Activated CD8-positive, alpha-beta T cell treated with anti-CD3 and anti-CD28 coated beads for 36 hours (primary cell): Measurements from ENCODE around the gene UGCG. TPM values are rescaled to one million over a fixed set of nuclear protein-coding genes. Genes with fewer than 3 reads are reported as not detected.
"Not testable (repeated sequence)": the region's sequence is repeated elsewhere in the genome, so short reads cannot be mapped to it uniquely, and the experiment has no call there.

ENCODE experiments used
- ATAC-seq: fragments of 200-7000 bp; cut with Tn5 transposase; one replicate; pipeline ENCODE4 v1.10.0; 2021; ENCODE audit warnings: mild to moderate bottlenecking, moderate library complexity
- CTCF ChIA-PET: fragments of 350-600 bp; sonication (Branson Sonifier 250); formaldehyde crosslinking; loops from one replicate; lab custom pipeline; 2021; ENCODE audit warnings: antibody characterized with exemption; lab: Charles Lee
- POLR2A ChIA-PET: fragments of 350-600 bp; sonication (Branson Sonifier 250); formaldehyde crosslinking; loops from one replicate; lab custom pipeline; 2021; ENCODE audit warnings: antibody characterized with exemption; lab: Charles Lee
- DNase-seq: peaks from one replicate; pipeline ENCODE4 v3.0.0-alpha.2; 2020
- H3K27ac Mint-ChIP-seq: one replicate; pipeline ENCODE4 v1.8.0; 2021; ENCODE audit warnings: mild to moderate bottlenecking, mixed read lengths
- H3K27me3 Mint-ChIP-seq: one replicate; pipeline ENCODE4 v1.8.0; 2021; ENCODE audit warnings: mixed read lengths
- H3K36me3 Mint-ChIP-seq: one replicate; pipeline ENCODE4 v1.8.0; 2021; ENCODE audit warnings: low read depth, mixed read lengths
- H3K4me1 Mint-ChIP-seq: one replicate; pipeline ENCODE4 v1.8.0; 2021; ENCODE audit warnings: low read depth, mixed read lengths
- H3K4me3 Mint-ChIP-seq: one replicate; pipeline ENCODE4 v1.8.0; 2021; ENCODE audit warnings: mild to moderate bottlenecking, moderate library complexity, mixed read lengths
- H3K9me3 Mint-ChIP-seq: one replicate; pipeline ENCODE4 v1.8.0; 2021; ENCODE audit warnings: mixed read lengths
- CTCF ChIP-seq: fragments of 200-600 bp; IDR thresholded peaks from one replicate; pipeline ENCODE4 v1.8.0; 2022; ENCODE audit warnings: antibody characterized with exemption, mild to moderate bottlenecking
- intact Hi-C: fragments of 100-400 bp; cut with micrococcal nuclease; formaldehyde crosslinking; loops from one replicate; pipeline ENCODE4 v1.10.0; 2022
- total RNA-seq, 2 experiments: library from RNA; stranded (reverse); gene quantifications; one replicate each; pipeline ENCODE4 v1.2.3, GENCODE V29; 2021

Gene UGCG
- total RNA-seq, 2 experiments from 2014 or later: 13.5 to 14.3 TPM

GRCh38 chr9:111940697-111941096 lies 44.1 kb downstream of the UGCG start:
- Mint-ChIP-seq H3K27ac (no peak overlapping the region), H3K9me3 (no peaks in the 10 kb centered on the region), H3K36me3 (peaks cover 11% of the 10 kb centered on the region), H3K4me3 (no peak overlapping the region), H3K4me1 (peaks cover 34% of the 10 kb centered on the region), H3K27me3 (no peaks in the 10 kb centered on the region)
- no peak for DNase-seq
- no peak for TF ChIP-seq CTCF
- ChIA-PET CTCF (no interaction called here), POLR2A (no interaction called here)
- ATAC-seq: no peak
- intact Hi-C loops: no loop called here

GRCh38 chr9:111943200-111943599 lies 46.6 kb downstream of the UGCG start:
- no peaks in the 10 kb centered on the region for H3K9me3 Mint-ChIP-seq
- intact Hi-C loops: no loop called here
- DNase-seq (no peak), ATAC-seq (no peak)
- no peak overlapping the region for H3K4me3 Mint-ChIP-seq
- ChIA-PET CTCF (interaction anchor here (1.4 kb wide), 1 partner anchor 12 kb away, joined by 4 read pairs; no protein-coding TSS in a partner anchor), POLR2A (no interaction called here)
- H3K27me3 Mint-ChIP-seq: no peaks in the 10 kb centered on the region
- no peak for TF ChIP-seq CTCF
- no peak overlapping the region for H3K27ac Mint-ChIP-seq
- H3K4me1 Mint-ChIP-seq: peaks cover 27% of the 10 kb centered on the region
- peaks cover 6% of the 10 kb centered on the region for H3K36me3 Mint-ChIP-seq

GRCh38 chr9:111943746-111944145 lies 47.1 kb downstream of the UGCG start:
- ChIA-PET POLR2A (no interaction called here), CTCF (interaction anchor here (1.4 kb wide), 1 partner anchor 11 kb away, joined by 4 read pairs; no protein-coding TSS in a partner anchor)
- H3K27ac Mint-ChIP-seq: no peak overlapping the region
- peaks cover 3% of the 10 kb centered on the region for H3K36me3 Mint-ChIP-seq
- ATAC-seq (no peak), DNase-seq (no peak)
- intact Hi-C loops: no loop called here
- H3K4me1 Mint-ChIP-seq: peaks cover 22% of the 10 kb centered on the region
- H3K27me3 Mint-ChIP-seq: no peaks in the 10 kb centered on the region
- no peaks in the 10 kb centered on the region for H3K9me3 Mint-ChIP-seq
- no peak overlapping the region for H3K4me3 Mint-ChIP-seq
- TF ChIP-seq CTCF: no peak

- intact Hi-C loops: no loop called here
- Mint-ChIP-seq H3K9me3 (no peaks in the 10 kb centered on the region), H3K4me1 (peaks cover 16% of the 10 kb centered on the region), H3K4me3 (no peak overlapping the region), H3K27ac (no peak overlapping the region), H3K27me3 (no peaks in the 10 kb centered on the region), H3K36me3 (no peaks in the 10 kb centered on the region)
- CTCF ChIA-PET: interaction anchor here (1.4 kb wide), 1 partner anchor 11 kb away, joined by 4 read pairs; no protein-coding TSS in a partner anchor
- DNase-seq (no peak), ATAC-seq (peak; percentile 74)
- no peak for TF ChIP-seq CTCF
- POLR2A ChIA-PET: no interaction called here
These were observed 47.7 kb downstream of the UGCG start for GRCh38 chr9:111944241-111944866.

- peak; percentile 69 for ATAC-seq
These were observed 48.6 kb downstream of the UGCG start for GRCh38 chr9:111945216-111945615.

GRCh38 chr9:111948109-111948508 lies 51.5 kb downstream of the UGCG start:
- CTCF ChIA-PET, H3K27ac Mint-ChIP-seq, POLR2A ChIA-PET, H3K9me3 Mint-ChIP-seq, intact Hi-C loops, DNase-seq, H3K27me3 Mint-ChIP-seq, H3K36me3 Mint-ChIP-seq, H3K4me3 Mint-ChIP-seq, ATAC-seq: not testable (repeated sequence)
- peaks cover 16% of the 10 kb centered on the region for H3K4me1 Mint-ChIP-seq

More at GRCh38 chr9:111945216-111945615, 48.6 kb downstream of the UGCG start:
- Mint-ChIP-seq H3K4me1 (peaks cover 16% of the 10 kb centered on the region), H3K4me3 (no peak overlapping the region), H3K27ac (no peak overlapping the region), H3K9me3 (no peaks in the 10 kb centered on the region), H3K27me3 (no peaks in the 10 kb centered on the region), H3K36me3 (no peaks in the 10 kb centered on the region)
- ChIA-PET POLR2A (no interaction called here), CTCF (no interaction called here)
- DNase-seq: peak; percentile 66
- no peak for TF ChIP-seq CTCF
- intact Hi-C loops: no loop called here
